Stimulated activated CD8-positive, alpha-beta memory T cell treated with anti-CD3 and anti-CD28 coated beads, Interleukin-15, amount 100 ng/mL, for 24 hours (primary cell): ENCODE data around the gene CD2AP.
"Not testable (repeated sequence)": the region's sequence is repeated elsewhere in the genome, so short reads cannot be mapped to it uniquely, and the experiment has no call there.

Experiments
- DNase-seq: peaks from one replicate; pipeline ENCODE4 v3.0.0-alpha.2; 2020; ENCODE audit warnings: low read depth

CD2AP gene

GRCh38 chr6:47634210-47635047, 156.8 kb downstream of the CD2AP start:
- no peak for DNase-seq

- DNase-seq: no peak
Measured at GRCh38 chr6:47646689-47647088, 169.1 kb downstream of the CD2AP start.

- DNase-seq: no peak
Measured at GRCh38 chr6:47647188-47647587, 169.6 kb downstream of the CD2AP start.

- DNase-seq: not testable (repeated sequence)
Measured at GRCh38 chr6:47647626-47648025, 170.0 kb downstream of the CD2AP start.

DNA sequence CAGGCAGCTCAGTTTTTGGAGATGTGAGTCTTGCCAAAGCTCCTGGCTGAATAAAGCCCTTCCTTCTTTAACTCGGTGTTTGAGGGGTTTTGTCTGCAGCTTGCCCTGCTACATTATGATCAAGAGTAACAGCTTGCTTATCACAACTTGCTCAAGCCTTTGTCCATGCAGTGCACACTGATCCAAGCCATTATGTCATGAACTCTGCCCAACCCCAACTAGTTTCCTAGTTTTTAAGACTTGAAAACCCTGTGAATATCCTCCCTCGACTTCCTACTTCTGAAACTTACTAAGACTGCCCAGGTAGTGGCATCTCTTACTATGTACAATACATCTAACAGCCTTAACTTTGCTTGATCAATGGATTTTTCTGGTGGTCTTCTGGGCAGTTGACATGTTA, 170.4 kb downstream of the CD2AP start:
- DNase-seq: no peak

GRCh38 chr6:47650553-47651432, 173.2 kb downstream of the CD2AP start:
- no peak for DNase-seq

- DNase-seq: no peak
Measured at GRCh38 chr6:47651505-47651944, 173.9 kb downstream of the CD2AP start.

DNA sequence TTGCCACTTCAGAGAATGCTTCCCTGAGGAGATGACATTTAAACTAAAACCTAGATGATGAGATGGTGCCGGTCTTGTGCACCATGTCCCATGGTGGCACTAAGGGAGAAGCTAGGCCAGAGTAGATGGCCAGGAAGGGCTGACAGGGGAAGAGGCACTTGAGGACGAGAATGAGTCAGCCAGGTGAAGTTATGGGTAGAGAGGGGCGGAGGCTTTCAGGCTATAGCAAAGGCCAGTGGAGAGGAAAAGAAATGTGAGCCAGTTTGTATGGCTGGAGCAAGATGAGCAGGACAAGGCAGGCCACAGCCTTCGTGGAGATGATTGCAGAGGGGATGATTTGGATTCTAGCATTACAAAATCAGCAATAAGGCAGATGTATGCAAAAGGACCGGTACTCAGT, 176.1 kb downstream of the CD2AP start:
- no peak for DNase-seq

GRCh38 chr6:47654255-47654654, 176.7 kb downstream of the CD2AP start:
- DNase-seq: no peak

GRCh38 chr6:47655719-47656595, 178.4 kb downstream of the CD2AP start:
- no peak for DNase-seq

- no peak for DNase-seq
Measured at GRCh38 chr6:47661960-47662359, 184.4 kb downstream of the CD2AP start.

- no peak for DNase-seq
Measured at GRCh38 chr6:47663462-47664216, 186.1 kb downstream of the CD2AP start.

- no peak for DNase-seq
Measured at GRCh38 chr6:47665112-47665511, 187.5 kb downstream of the CD2AP start.

DNA sequence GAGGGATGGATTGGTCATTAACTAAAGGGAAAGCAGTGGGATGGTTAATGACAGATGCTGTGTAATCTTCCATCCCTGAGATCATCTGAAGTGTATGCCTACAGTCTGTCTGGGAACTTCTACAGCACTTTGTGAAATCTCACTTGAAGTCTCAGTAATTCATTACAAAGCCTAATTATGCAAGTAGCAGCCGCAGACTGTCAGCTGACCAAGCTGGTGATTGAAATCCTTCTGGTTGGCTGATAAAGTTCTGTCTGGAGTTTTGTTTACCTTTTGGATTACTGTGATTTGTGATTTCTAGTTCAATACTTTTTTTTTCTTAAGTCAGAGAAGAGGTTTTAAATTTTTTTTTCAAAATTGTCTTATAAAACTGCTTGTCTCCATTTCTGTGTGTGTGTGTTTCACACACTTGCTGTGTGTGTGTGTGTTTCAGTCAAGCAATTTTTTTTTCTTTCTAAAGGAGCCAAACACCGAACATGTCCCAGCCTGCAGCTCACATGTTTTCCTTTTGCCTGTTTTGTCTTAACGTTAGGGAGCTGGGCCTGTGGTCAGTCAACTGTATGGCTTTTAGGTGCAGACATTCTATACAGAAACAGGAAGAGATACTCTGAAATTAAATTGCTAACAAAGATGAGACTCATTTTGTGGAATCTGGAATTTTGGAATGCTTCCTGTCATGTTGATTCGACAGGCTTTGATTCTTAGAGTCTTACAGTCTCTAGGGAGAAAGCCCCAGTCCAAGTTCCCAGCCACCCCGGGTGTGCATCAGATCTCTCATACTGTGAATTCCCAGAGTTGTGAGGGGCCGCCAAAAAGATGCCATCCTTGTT, 192.3 kb downstream of the CD2AP start:
- no peak for DNase-seq

GRCh38 chr6:47670851-47671250, 193.3 kb downstream of the CD2AP start:
- DNase-seq: no peak

- no peak for DNase-seq
Measured at GRCh38 chr6:47671777-47672176, 194.2 kb downstream of the CD2AP start.

GRCh38 chr6:47672816-47673215, 195.2 kb downstream of the CD2AP start:
- DNase-seq: no peak

DNA sequence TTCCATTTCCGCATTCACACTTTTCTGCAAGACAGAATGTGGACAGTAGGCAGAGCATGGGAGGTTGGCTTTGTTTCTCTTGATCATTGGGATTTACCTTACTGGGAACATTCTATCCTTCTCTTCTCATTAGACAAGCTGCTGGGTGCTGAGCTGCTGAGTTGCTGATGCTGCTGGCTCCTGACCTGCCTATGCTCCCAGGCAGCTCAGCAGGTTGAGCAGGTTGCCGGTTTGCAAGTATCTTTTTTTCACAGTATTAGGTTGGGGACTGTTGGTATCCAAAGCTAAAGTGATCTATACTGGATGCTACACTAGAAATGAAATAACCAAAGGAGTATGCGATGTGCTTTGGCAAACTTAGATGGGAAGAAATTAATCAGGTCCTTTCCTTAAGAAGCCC, 197.1 kb downstream of the CD2AP start:
- no peak for DNase-seq
